Measurements from ENCODE around the gene SYNDIG1L.

SYNDIG1L gene

GRCh38 chr14:74407021-74407800 is 18.8 kb downstream of the SYNDIG1L start:
- no peak overlapping the region for H3K4me3 ChIP-seq (ENCODE audit: low read depth, low read length)
- no peak for DNase-seq (ENCODE audit: low read depth)
- TF ChIP-seq, protein P1, sequence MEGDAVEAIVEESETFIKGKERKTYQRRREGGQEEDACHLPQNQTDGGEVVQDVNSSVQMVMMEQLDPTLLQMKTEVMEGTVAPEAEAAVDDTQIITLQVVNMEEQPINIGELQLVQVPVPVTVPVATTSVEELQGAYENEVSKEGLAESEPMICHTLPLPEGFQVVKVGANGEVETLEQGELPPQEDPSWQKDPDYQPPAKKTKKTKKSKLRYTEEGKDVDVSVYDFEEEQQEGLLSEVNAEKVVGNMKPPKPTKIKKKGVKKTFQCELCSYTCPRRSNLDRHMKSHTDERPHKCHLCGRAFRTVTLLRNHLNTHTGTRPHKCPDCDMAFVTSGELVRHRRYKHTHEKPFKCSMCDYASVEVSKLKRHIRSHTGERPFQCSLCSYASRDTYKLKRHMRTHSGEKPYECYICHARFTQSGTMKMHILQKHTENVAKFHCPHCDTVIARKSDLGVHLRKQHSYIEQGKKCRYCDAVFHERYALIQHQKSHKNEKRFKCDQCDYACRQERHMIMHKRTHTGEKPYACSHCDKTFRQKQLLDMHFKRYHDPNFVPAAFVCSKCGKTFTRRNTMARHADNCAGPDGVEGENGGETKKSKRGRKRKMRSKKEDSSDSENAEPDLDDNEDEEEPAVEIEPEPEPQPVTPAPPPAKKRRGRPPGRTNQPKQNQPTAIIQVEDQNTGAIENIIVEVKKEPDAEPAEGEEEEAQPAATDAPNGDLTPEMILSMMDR (IDR thresholded peaks at IDR 0.05; ENCODE audit: low read depth, low read length) = no peak
- TF ChIP-seq MAX (IDR thresholded peaks at IDR 0.05; ENCODE audit: low read depth, low read length) (no peak), MYC (IDR thresholded peaks at IDR 0.05; ENCODE audit: low read depth, low read length) (no peak), POLR2A (IDR thresholded peaks at IDR 0.05; ENCODE audit: extremely low read depth, insufficient read length) (no peak)

DNA sequence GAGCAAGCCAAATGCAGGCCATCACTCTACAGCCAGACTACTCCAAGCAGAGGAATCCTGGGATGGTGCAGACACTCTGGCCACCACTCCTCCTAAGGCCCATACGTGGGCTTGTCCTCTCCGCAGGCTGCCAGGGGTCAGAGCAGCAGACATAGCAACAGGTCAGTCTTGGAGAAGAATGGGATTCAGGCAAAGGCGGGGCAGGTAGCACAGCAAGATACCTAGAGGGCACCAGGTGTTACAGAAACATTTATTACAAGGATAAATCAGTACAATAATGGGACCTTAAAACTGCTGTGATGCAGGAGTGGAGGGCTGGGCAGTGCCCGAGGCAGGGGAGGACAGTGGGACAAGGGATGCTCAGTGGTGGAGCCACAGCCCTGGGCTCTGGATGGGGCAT is 20.3 kb downstream of the SYNDIG1L start:
- TF ChIP-seq, protein P1 (IDR thresholded peaks at IDR 0.05; ENCODE audit: low read depth, low read length) = no peak
- TF ChIP-seq POLR2A (IDR thresholded peaks at IDR 0.05; ENCODE audit: extremely low read depth, insufficient read length) (no peak), MAX (IDR thresholded peaks at IDR 0.05; ENCODE audit: low read depth, low read length) (no peak), MYC (IDR thresholded peaks at IDR 0.05; ENCODE audit: low read depth, low read length) (no peak)

DNA sequence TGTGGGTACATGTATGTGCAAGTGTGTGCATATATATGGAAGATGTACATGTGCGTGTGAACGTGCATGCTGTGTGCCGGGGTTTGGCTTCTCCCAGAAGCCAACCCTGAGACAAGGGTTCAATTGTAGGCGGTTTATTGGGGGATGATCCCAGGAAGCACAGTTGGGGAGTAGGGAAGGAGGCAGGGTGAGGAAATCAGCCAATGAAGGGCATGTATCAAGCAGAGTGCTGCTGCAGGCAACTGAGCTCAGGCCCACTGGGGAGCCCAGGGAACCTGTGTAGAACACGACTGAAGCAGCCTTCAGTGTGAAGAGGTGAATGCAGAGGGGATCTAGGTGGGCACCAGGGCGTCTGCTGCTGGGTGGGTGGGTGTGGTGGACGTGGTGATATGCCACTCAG is 21.6 kb downstream of the SYNDIG1L start:
- no peak overlapping the region for H3K4me3 ChIP-seq (ENCODE audit: low read depth, low read length)
- no peak for DNase-seq (ENCODE audit: low read depth)
- TF ChIP-seq MYC (IDR thresholded peaks at IDR 0.05; ENCODE audit: low read depth, low read length) = no peak
- TF ChIP-seq MAX (IDR thresholded peaks at IDR 0.05; ENCODE audit: low read depth, low read length) = no peak
- TF ChIP-seq POLR2A (IDR thresholded peaks at IDR 0.05; ENCODE audit: extremely low read depth, insufficient read length) = no peak
- TF ChIP-seq, protein P1 (IDR thresholded peaks at IDR 0.05; ENCODE audit: low read depth, low read length) = no peak

More for the DNA sequence above, 20.3 kb downstream of the SYNDIG1L start:
- no peak for DNase-seq (ENCODE audit: low read depth)
- H3K4me3 ChIP-seq (ENCODE audit: low read depth, low read length) = no peak overlapping the region

- no peak for DNase-seq (ENCODE audit: low read depth)
- H3K4me3 ChIP-seq (ENCODE audit: low read depth, low read length) = no peak overlapping the region
- TF ChIP-seq MAX (IDR thresholded peaks at IDR 0.05; ENCODE audit: low read depth, low read length) (no peak), MYC (IDR thresholded peaks at IDR 0.05; ENCODE audit: low read depth, low read length) (no peak), POLR2A (IDR thresholded peaks at IDR 0.05; ENCODE audit: extremely low read depth, insufficient read length) (no peak)
- TF ChIP-seq, protein P1 (IDR thresholded peaks at IDR 0.05; ENCODE audit: low read depth, low read length) = no peak
These were observed 22.2 kb downstream of the SYNDIG1L start for GRCh38 chr14:74403619-74404417.

DNA sequence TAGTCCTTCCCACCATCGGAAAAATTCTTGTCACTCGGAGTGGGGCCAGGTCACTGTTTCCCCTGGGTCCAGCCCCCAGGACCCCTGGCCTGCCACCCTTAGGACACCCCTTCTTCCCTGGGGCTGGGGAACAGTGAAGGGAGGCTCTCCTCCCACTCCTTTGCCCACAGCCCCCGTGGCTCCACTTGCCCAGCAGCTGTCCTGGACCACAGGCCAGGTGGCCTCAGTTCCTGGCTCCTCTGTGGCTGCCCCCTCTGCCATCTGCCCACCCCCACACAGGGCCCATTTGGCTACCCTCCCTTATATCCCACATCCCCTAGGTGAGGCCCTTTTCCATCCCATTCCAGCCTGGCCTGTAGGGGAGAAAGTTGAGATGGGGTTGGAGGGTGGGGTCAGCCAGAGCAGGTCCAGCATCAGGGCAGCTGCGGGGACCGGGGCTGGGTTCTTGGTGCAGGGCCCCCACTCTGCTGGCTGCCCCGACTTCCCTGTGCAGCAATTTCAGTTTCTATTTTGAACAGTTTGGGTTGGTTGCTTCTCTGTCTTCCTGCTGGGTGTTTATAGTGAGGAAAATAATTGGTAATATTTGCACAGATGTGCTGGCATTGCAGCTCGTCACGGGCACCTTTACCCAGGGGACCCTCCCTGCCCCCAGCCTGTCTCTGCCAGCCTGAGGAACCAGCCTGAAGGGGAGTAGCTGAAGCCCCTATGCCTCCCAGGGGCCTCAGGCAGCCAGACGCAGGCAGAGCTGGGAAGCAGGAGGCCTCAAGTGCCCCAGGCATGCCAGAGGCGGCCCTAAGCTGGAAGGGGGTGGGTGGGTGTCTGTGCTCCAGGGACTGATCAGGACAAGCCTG is 23.4 kb downstream of the SYNDIG1L start:
- DNase-seq (ENCODE audit: low read depth) = no peak
- no peak overlapping the region for H3K4me3 ChIP-seq (ENCODE audit: low read depth, low read length)
- TF ChIP-seq, protein P1 (IDR thresholded peaks at IDR 0.05; ENCODE audit: low read depth, low read length) = no peak
- TF ChIP-seq MYC (IDR thresholded peaks at IDR 0.05; ENCODE audit: low read depth, low read length) (no peak), MAX (IDR thresholded peaks at IDR 0.05; ENCODE audit: low read depth, low read length) (no peak), POLR2A (IDR thresholded peaks at IDR 0.05; ENCODE audit: extremely low read depth, insufficient read length) (no peak)

All from NB4 (cell line).